ENCODE measurements around the gene MYLK.

The MYLK gene

DNA sequence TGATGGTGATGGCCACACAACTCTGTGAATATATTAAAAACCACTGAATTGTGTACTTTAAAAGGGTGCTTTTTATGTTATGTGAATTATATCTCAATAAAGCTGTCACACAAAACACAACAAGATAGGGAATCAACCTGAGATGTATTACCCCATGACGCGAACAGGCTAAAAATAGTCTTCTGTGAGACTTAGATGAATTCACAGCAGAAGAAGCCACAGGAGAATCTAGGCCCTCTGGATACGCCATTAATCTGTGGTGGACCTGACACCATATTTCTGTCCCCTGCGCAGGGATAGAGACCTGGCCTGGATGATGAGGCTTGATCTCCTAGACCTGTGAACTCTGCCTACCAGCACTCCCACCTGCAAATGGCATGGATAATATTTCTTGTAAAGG is 153.3 kb downstream of the MYLK start:
- no peaks in the 10 kb centered on the region for H3K27me3 ChIP-seq (ENCODE audit: insufficient read depth, poor library complexity, severe bottlenecking)
- ATAC-seq (ENCODE audit: low read depth) (no peak), DNase-seq (ENCODE audit: low spot score) (no peak)
- no peaks in the 10 kb centered on the region for H3K36me3 ChIP-seq (ENCODE audit: low read depth)
- TF ChIP-seq, protein P1, sequence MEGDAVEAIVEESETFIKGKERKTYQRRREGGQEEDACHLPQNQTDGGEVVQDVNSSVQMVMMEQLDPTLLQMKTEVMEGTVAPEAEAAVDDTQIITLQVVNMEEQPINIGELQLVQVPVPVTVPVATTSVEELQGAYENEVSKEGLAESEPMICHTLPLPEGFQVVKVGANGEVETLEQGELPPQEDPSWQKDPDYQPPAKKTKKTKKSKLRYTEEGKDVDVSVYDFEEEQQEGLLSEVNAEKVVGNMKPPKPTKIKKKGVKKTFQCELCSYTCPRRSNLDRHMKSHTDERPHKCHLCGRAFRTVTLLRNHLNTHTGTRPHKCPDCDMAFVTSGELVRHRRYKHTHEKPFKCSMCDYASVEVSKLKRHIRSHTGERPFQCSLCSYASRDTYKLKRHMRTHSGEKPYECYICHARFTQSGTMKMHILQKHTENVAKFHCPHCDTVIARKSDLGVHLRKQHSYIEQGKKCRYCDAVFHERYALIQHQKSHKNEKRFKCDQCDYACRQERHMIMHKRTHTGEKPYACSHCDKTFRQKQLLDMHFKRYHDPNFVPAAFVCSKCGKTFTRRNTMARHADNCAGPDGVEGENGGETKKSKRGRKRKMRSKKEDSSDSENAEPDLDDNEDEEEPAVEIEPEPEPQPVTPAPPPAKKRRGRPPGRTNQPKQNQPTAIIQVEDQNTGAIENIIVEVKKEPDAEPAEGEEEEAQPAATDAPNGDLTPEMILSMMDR (IDR thresholded peaks at IDR 0.05; ENCODE audit: poor library complexity, severe bottlenecking), result no peak
- H3K9me3 ChIP-seq (ENCODE audit: severe bottlenecking), result no peaks in the 10 kb centered on the region
- no peak overlapping the region for H3K27ac ChIP-seq (ENCODE audit: poor library complexity, severe bottlenecking)
- H3K4me3 ChIP-seq (ENCODE audit: severe bottlenecking), result no peak overlapping the region
- peaks cover 33% of the 10 kb centered on the region for H3K4me1 ChIP-seq (ENCODE audit: insufficient read depth, poor library complexity, severe bottlenecking)

DNA sequence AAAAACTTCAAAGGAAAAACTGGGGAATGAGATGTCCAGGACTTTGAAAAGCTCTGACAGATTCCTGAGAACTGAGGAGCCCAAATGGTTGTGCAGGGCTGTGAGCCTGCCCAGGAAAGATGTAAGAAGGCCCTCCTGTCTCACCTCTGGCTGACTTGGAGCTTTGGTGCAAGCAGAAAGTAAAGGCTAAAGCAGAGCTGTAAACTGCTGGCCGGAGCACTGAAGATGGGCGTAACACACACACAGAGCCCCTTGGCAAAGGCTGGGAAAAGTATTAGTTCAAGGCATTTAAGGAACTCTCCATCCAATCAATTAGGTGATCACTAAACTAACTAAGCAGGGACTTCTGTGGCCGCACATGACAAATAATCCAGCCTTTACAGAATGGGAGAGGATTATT is 155.1 kb downstream of the MYLK start:
- Histone ChIP-seq H3K27me3 (ENCODE audit: insufficient read depth, poor library complexity, severe bottlenecking) (no peaks in the 10 kb centered on the region), H3K36me3 (ENCODE audit: low read depth) (no peaks in the 10 kb centered on the region), H3K4me1 (ENCODE audit: insufficient read depth, poor library complexity, severe bottlenecking) (peaks cover 22% of the 10 kb centered on the region), H3K27ac (ENCODE audit: poor library complexity, severe bottlenecking) (no peak overlapping the region), H3K4me3 (ENCODE audit: severe bottlenecking) (no peak overlapping the region), H3K9me3 (ENCODE audit: severe bottlenecking) (no peaks in the 10 kb centered on the region)
- TF ChIP-seq, protein P1 (IDR thresholded peaks at IDR 0.05; ENCODE audit: poor library complexity, severe bottlenecking), result no peak
- DNase-seq (ENCODE audit: low spot score), result no peak
- ATAC-seq (ENCODE audit: low read depth), result no peak

DNA sequence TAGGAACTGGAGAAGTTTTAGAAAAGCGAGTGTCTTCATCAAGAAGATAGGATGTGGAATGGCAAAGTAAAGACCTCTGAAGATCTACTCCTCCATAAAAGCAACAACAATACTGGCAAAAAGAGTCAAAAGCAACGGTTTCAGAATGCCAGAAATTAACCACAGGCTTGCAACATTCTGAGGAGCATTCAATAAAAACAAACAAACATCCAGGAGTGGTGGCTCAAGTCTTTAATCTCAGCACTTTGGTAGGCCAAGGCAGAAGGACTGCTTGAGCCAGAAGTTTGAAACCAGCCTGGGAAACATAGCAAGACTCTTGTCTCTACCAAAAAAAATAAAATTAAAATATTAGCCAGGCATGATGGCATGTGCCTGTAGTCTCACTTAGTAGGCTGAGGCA is 156.1 kb downstream of the MYLK start:
- ATAC-seq (ENCODE audit: low read depth), result no peak
- Histone ChIP-seq H3K4me1 (ENCODE audit: insufficient read depth, poor library complexity, severe bottlenecking) (peaks cover 12% of the 10 kb centered on the region), H3K9me3 (ENCODE audit: severe bottlenecking) (no peaks in the 10 kb centered on the region), H3K27me3 (ENCODE audit: insufficient read depth, poor library complexity, severe bottlenecking) (no peaks in the 10 kb centered on the region), H3K27ac (ENCODE audit: poor library complexity, severe bottlenecking) (no peak overlapping the region), H3K36me3 (ENCODE audit: low read depth) (no peaks in the 10 kb centered on the region), H3K4me3 (ENCODE audit: severe bottlenecking) (no peak overlapping the region)
- no peak for DNase-seq (ENCODE audit: low spot score)
- TF ChIP-seq, protein P1 (IDR thresholded peaks at IDR 0.05; ENCODE audit: poor library complexity, severe bottlenecking), result no peak

DNA sequence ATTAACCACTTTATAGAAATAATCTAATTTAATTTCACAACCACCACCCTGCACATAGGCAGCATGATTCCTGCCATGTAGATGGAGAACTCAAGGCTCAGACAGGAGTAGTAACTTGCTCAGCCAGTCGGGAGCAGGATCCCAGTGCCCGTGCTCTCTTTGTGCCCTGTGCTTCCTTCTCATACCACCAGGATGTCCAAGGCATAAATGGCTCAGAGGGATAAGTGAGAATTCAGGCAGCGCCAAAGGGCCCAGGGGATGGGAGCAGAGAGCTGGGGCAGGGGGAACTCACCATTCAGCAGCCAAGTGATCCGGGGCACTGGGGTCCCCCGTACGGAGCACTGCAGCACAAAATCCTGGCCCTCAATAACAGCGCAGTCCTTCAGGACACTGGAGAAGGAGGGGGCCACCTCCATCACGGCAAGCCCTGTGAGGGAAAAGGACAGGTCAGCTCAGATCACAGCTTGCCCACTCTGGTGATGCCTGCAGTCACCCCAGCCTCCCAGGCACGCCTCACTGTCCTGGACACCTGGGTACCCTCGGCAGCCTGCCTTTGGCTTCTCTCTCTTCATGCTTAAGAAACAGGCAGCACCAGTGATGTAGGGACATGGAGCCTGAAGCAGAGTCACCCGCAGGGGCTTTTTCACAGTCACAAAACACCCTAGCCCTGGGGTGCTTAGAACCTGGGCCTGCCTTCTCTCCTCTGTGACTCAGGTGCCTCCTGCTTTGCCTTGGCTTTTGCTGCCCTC is 158.3 kb downstream of the MYLK start:
- Histone ChIP-seq H3K4me1 (ENCODE audit: insufficient read depth, poor library complexity, severe bottlenecking) (no peaks in the 10 kb centered on the region), H3K27ac (ENCODE audit: poor library complexity, severe bottlenecking) (no peak overlapping the region), H3K9me3 (ENCODE audit: severe bottlenecking) (no peaks in the 10 kb centered on the region), H3K27me3 (ENCODE audit: insufficient read depth, poor library complexity, severe bottlenecking) (no peaks in the 10 kb centered on the region), H3K36me3 (ENCODE audit: low read depth) (no peaks in the 10 kb centered on the region), H3K4me3 (ENCODE audit: severe bottlenecking) (no peak overlapping the region)
- DNase-seq (ENCODE audit: low spot score) (no peak), ATAC-seq (ENCODE audit: low read depth) (no peak)
- TF ChIP-seq, protein P1 (IDR thresholded peaks at IDR 0.05; ENCODE audit: poor library complexity, severe bottlenecking), result no peak

DNA sequence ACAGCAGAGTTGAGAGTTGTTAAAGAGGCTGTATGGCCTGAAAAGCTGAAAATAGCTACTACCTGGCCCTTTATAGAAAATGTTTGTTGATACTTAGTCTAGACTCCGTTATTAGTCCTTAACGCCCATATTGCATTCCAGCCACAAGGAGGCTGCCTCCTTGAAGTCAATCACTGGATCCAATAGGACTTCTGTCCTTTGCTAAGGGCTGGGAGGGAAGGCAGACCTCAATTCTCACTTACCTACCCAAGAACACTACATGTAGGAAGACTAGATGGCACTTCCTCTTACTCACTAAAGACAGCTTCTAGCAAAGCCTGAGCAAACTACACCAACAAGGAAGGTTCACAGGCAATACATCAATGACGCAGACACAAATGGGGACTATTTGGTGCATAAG is 159.8 kb downstream of the MYLK start:
- TF ChIP-seq, protein P1 (IDR thresholded peaks at IDR 0.05; ENCODE audit: poor library complexity, severe bottlenecking), result no peak
- no peaks in the 10 kb centered on the region for H3K9me3 ChIP-seq (ENCODE audit: severe bottlenecking)

More for the DNA sequence above, 159.8 kb downstream of the MYLK start:
- ATAC-seq (ENCODE audit: low read depth), result no peak
- H3K4me3 ChIP-seq (ENCODE audit: severe bottlenecking), result no peak overlapping the region
- H3K36me3 ChIP-seq (ENCODE audit: low read depth), result no peaks in the 10 kb centered on the region
- no peak overlapping the region for H3K27ac ChIP-seq (ENCODE audit: poor library complexity, severe bottlenecking)
- no peaks in the 10 kb centered on the region for H3K27me3 ChIP-seq (ENCODE audit: insufficient read depth, poor library complexity, severe bottlenecking)
- no peaks in the 10 kb centered on the region for H3K4me1 ChIP-seq (ENCODE audit: insufficient read depth, poor library complexity, severe bottlenecking)
- DNase-seq (ENCODE audit: low spot score), result no peak

All from RWPE2 (cell line).